Vagina (tissue), 2 donors: ENCODE measurements around the gene P4HA1.

Experiments
- CTCF ChIP-seq, 3 experiments: fragments of 450-650 bp in 2 of 3; fragments of 200-600 bp in 1 of 3; sonication (generic) in 1 of 3; IDR thresholded peaks; one replicate each; pipeline ENCODE4 v1.5.1; 2017 to 2019; ENCODE audit warnings: antibody characterized with exemption in 3 of 3, mild to moderate bottlenecking in 2 of 3, moderate library complexity in 2 of 3
- POLR2A ChIP-seq, 2 donors: fragments of 450-650 bp; IDR thresholded peaks; one replicate each; pipeline ENCODE4 v1.6.1; 2017; ENCODE audit warnings: antibody characterized with exemption in 2 of 2, mild to moderate bottlenecking in 2 of 2, moderate library complexity in 2 of 2
- POLR2AphosphoS5 ChIP-seq, 2 donors: sonication (generic); formaldehyde crosslinking; IDR thresholded peaks; one replicate each; pipeline ENCODE4 v1.9.0; 2017; ENCODE audit warnings: antibody characterized with exemption in 2 of 2, mild to moderate bottlenecking in 2 of 2, low read depth in 1 of 2; ENCODE audit not compliant: insufficient read depth in 1 of 2

GRCh38 chr10:73119952-73120351 lies 23.3 kb upstream of the P4HA1 start:
- TF ChIP-seq CTCF (IDR thresholded peaks at IDR 0.05) = no peak
- TF ChIP-seq POLR2A (IDR thresholded peaks at IDR 0.05) = no peak
- no peak for TF ChIP-seq POLR2AphosphoS5 (IDR thresholded peaks at IDR 0.05; ENCODE audit: insufficient read depth in 1 of 2, low read depth in 1 of 2)
